Upper lobe of left lung (tissue), 4 donors: ENCODE measurements around the gene ARHGAP8.

Source experiments
- CTCF ChIP-seq, 6 experiments: fragments of 450-650 bp in 4 of 6; fragments of 200-600 bp in 2 of 6; sonication (generic) in 2 of 6; IDR thresholded peaks; one replicate each; pipeline ENCODE4 v1.5.1; 2016 to 2019; ENCODE audit warnings: antibody characterized with exemption in 6 of 6
- POLR2AphosphoS5 ChIP-seq, 2 donors: sonication (generic); formaldehyde crosslinking; IDR thresholded peaks; one replicate each; pipeline ENCODE4 v1.5.1; 2017; ENCODE audit warnings: antibody characterized with exemption in 2 of 2

DNA sequence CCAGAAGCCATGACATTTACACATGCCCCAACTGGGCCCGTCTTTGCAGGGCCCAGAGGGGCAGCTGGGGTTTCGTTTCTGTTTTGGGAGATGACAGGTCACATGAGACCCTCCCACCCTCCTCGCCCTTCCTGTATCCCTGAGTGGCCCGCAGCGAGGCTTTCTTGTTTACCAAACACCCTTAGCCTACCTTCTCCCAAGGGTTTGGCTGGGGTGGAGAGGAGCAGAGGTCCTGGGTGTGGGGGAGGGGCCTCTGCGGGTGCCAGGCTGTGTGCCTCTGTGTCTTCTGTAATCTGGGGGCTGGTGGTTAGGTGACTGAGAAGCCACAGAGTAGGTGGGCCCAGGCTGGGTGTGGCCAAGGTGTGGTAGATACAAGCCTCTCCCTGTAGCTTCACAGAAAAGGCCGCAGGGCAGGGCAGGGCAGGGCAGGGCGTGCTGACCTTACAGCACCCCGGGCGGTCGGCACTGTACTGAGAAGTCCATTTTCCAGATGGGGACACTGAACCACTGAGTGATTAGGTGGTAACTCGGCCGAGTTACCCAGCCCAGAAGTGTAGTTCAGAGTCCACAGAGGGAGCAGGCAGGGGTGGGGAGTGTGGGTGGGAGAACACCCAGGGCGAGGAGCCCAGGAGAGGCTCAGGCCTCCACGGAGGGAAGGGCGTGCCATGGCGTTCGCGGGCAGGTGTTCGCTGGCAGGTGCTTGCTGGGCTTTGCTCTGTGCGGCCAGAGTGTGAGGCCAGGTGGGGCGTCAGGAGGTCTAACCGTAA is 41.7 kb upstream of the ARHGAP8 start:
- no peak for TF ChIP-seq CTCF (IDR thresholded peaks at IDR 0.05)
- TF ChIP-seq POLR2AphosphoS5 (IDR thresholded peaks at IDR 0.05) = no peak
